ENCODE results near the gene BTBD18.
A peak's percentile ranks its signal among the peaks of the same experiment; 100 is the strongest.
"Not testable (repeated sequence)": the region's sequence is repeated elsewhere in the genome, so short reads cannot be mapped to it uniquely, and the experiment has no call there.

The BTBD18 gene

GRCh38 chr11:57728829-57729228 is 22.8 kb downstream of the BTBD18 start:
- DNase-seq: no peak

GRCh38 chr11:57727185-57727584 is 24.4 kb downstream of the BTBD18 start:
- no peak for DNase-seq

- not testable (repeated sequence) for DNase-seq
Observed at GRCh38 chr11:57716726-57717125, 34.9 kb downstream of the BTBD18 start.

GRCh38 chr11:57713835-57714234 is 37.8 kb downstream of the BTBD18 start:
- no peak for DNase-seq

- DNase-seq: peak; percentile 91
Observed at GRCh38 chr11:57712256-57713150, 39.1 kb downstream of the BTBD18 start, which contains the start of gene TMX2. TMX2 (plus strand) TSS chr11:57712593; CDS start chr11:57712619, 26 bp downstream.

GRCh38 chr11:57711414-57712255 is 40.0 kb downstream of the BTBD18 start, which contains the start of gene MED19:
MED19 (minus strand) TSS chr11:57712215; CDS start chr11:57712179, 36 bp downstream.
- DNase-seq: no peak

- no peak for DNase-seq
Observed at GRCh38 chr11:57709802-57710367, 41.7 kb downstream of the BTBD18 start.

GRCh38 chr11:57705432-57705831 is 46.2 kb downstream of the BTBD18 start:
- not testable (repeated sequence) for DNase-seq

- no peak for DNase-seq
Observed at GRCh38 chr11:57704932-57705331, 46.7 kb downstream of the BTBD18 start.

- DNase-seq: no peak
Observed at GRCh38 chr11:57703341-57703740, 48.3 kb downstream of the BTBD18 start.

- DNase-seq: no peak
Observed at GRCh38 chr11:57700425-57700824, 51.2 kb downstream of the BTBD18 start.

GRCh38 chr11:57699813-57700212 is 51.8 kb downstream of the BTBD18 start:
- no peak for DNase-seq

GRCh38 chr11:57698843-57699365 is 52.7 kb downstream of the BTBD18 start:
- no peak for DNase-seq

Measured in GOT3 (cell line).